ENCODE results near the gene IMPA2. TPM values are rescaled to one million over a fixed set of nuclear protein-coding genes. Genes with fewer than 3 reads are reported as not detected.

Gene IMPA2
- total RNA-seq, 2 donors from 2014 or later = 19.2 to 20.2 TPM

GRCh38 chr18:12009581-12010140, 28.4 kb downstream of the IMPA2 start:
- H3K9me3 Mint-ChIP-seq = no peaks in the 10 kb centered on the region
- H3K4me1 Mint-ChIP-seq (ENCODE audit: low read depth) = no peaks in the 10 kb centered on the region
- no peaks in the 10 kb centered on the region for H3K36me3 Mint-ChIP-seq (ENCODE audit: insufficient read depth in 2 of 2)
- no peak overlapping the region for H3K4me3 Mint-ChIP-seq
- H3K27me3 Mint-ChIP-seq (ENCODE audit: low read depth) = no peaks in the 10 kb centered on the region
- H3K27ac Mint-ChIP-seq = no peak overlapping the region
- ATAC-seq (replicated peaks in 1 of 2) = no peak
- no peak for DNase-seq

- Mint-ChIP-seq H3K9me3 (no peaks in the 10 kb centered on the region), H3K27ac (no peak overlapping the region), H3K27me3 (ENCODE audit: low read depth) (no peaks in the 10 kb centered on the region), H3K4me1 (ENCODE audit: low read depth) (no peaks in the 10 kb centered on the region), H3K36me3 (ENCODE audit: insufficient read depth in 2 of 2) (no peaks in the 10 kb centered on the region), H3K4me3 (no peak overlapping the region)
- DNase-seq (no peak), ATAC-seq (replicated peaks in 1 of 2) (no peak)
Measured at GRCh38 chr18:12010187-12010802, 29.0 kb downstream of the IMPA2 start.

GRCh38 chr18:12011199-12011956, 30.1 kb downstream of the IMPA2 start:
- ATAC-seq (replicated peaks in 1 of 2) = no peak

GRCh38 chr18:12011957-12012549, 30.7 kb downstream of the IMPA2 start:
- no peak for DNase-seq
- ATAC-seq (replicated peaks in 1 of 2) = no peak
- H3K4me3 Mint-ChIP-seq = no peak overlapping the region
- no peaks in the 10 kb centered on the region for H3K4me1 Mint-ChIP-seq (ENCODE audit: low read depth)
- H3K9me3 Mint-ChIP-seq = no peaks in the 10 kb centered on the region
- no peaks in the 10 kb centered on the region for H3K36me3 Mint-ChIP-seq (ENCODE audit: insufficient read depth in 2 of 2)
- H3K27me3 Mint-ChIP-seq (ENCODE audit: low read depth) = no peaks in the 10 kb centered on the region
- H3K27ac Mint-ChIP-seq = no peak overlapping the region

More at GRCh38 chr18:12011199-12011956, 30.1 kb downstream of the IMPA2 start:
- Mint-ChIP-seq H3K27me3 (ENCODE audit: low read depth) (no peaks in the 10 kb centered on the region), H3K9me3 (no peaks in the 10 kb centered on the region), H3K36me3 (ENCODE audit: insufficient read depth in 2 of 2) (no peaks in the 10 kb centered on the region), H3K27ac (no peak overlapping the region), H3K4me1 (ENCODE audit: low read depth) (no peaks in the 10 kb centered on the region), H3K4me3 (no peak overlapping the region)
- no peak for DNase-seq

- Mint-ChIP-seq H3K27ac (no peak overlapping the region), H3K4me3 (no peak overlapping the region), H3K4me1 (ENCODE audit: low read depth) (no peaks in the 10 kb centered on the region), H3K36me3 (ENCODE audit: insufficient read depth in 2 of 2) (no peaks in the 10 kb centered on the region), H3K27me3 (ENCODE audit: low read depth) (no peaks in the 10 kb centered on the region), H3K9me3 (no peaks in the 10 kb centered on the region)
- ATAC-seq (replicated peaks in 1 of 2) (no peak), DNase-seq (no peak)
Measured at GRCh38 chr18:12012697-12013096, 31.4 kb downstream of the IMPA2 start.

- H3K9me3 Mint-ChIP-seq = no peaks in the 10 kb centered on the region
- H3K4me1 Mint-ChIP-seq (ENCODE audit: low read depth) = no peaks in the 10 kb centered on the region
- no peak for ATAC-seq (replicated peaks in 1 of 2)
- H3K27ac Mint-ChIP-seq = no peak overlapping the region
- no peak overlapping the region for H3K4me3 Mint-ChIP-seq
- H3K36me3 Mint-ChIP-seq (ENCODE audit: insufficient read depth in 2 of 2) = peaks cover 0 to 2% of the 10 kb centered on the region in 2 donors
- H3K27me3 Mint-ChIP-seq (ENCODE audit: low read depth) = no peaks in the 10 kb centered on the region
- DNase-seq = no peak
Measured at GRCh38 chr18:12013186-12013916, 32.0 kb downstream of the IMPA2 start.

- ATAC-seq (replicated peaks in 1 of 2) (no peak), DNase-seq (no peak)
- no peak overlapping the region for H3K27ac Mint-ChIP-seq
- no peak overlapping the region for H3K4me3 Mint-ChIP-seq
- no peaks in the 10 kb centered on the region for H3K4me1 Mint-ChIP-seq (ENCODE audit: low read depth)
- peaks cover 0 to 2% of the 10 kb centered on the region in 2 donors for H3K36me3 Mint-ChIP-seq (ENCODE audit: insufficient read depth in 2 of 2)
- no peaks in the 10 kb centered on the region for H3K9me3 Mint-ChIP-seq
- no peaks in the 10 kb centered on the region for H3K27me3 Mint-ChIP-seq (ENCODE audit: low read depth)
Measured at GRCh38 chr18:12014086-12014485, 32.8 kb downstream of the IMPA2 start.

- Mint-ChIP-seq H3K4me3 (no peak overlapping the region), H3K36me3 (ENCODE audit: insufficient read depth in 2 of 2) (peaks cover 0 to 2% of the 10 kb centered on the region in 2 donors), H3K27ac (no peak overlapping the region), H3K9me3 (no peaks in the 10 kb centered on the region), H3K27me3 (ENCODE audit: low read depth) (no peaks in the 10 kb centered on the region), H3K4me1 (ENCODE audit: low read depth) (no peaks in the 10 kb centered on the region)
- ATAC-seq (replicated peaks in 1 of 2) (no peak), DNase-seq (no peak)
Measured at GRCh38 chr18:12014521-12015415, 33.5 kb downstream of the IMPA2 start.

GRCh38 chr18:12015416-12016062, 34.2 kb downstream of the IMPA2 start:
- H3K27me3 Mint-ChIP-seq (ENCODE audit: low read depth) = no peaks in the 10 kb centered on the region

GRCh38 chr18:12017081-12017480, 35.8 kb downstream of the IMPA2 start:
- H3K4me1 Mint-ChIP-seq (ENCODE audit: low read depth) = no peaks in the 10 kb centered on the region
- peaks cover 0 to 2% of the 10 kb centered on the region in 2 donors for H3K36me3 Mint-ChIP-seq (ENCODE audit: insufficient read depth in 2 of 2)
- H3K27ac Mint-ChIP-seq = no peak overlapping the region
- no peak for DNase-seq
- no peak for ATAC-seq (replicated peaks in 1 of 2)
- H3K27me3 Mint-ChIP-seq (ENCODE audit: low read depth) = no peaks in the 10 kb centered on the region
- H3K4me3 Mint-ChIP-seq = no peak overlapping the region
- no peaks in the 10 kb centered on the region for H3K9me3 Mint-ChIP-seq

More at GRCh38 chr18:12015416-12016062, 34.2 kb downstream of the IMPA2 start:
- H3K27ac Mint-ChIP-seq = no peak overlapping the region
- H3K4me3 Mint-ChIP-seq = no peak overlapping the region
- no peaks in the 10 kb centered on the region for H3K4me1 Mint-ChIP-seq (ENCODE audit: low read depth)
- DNase-seq = no peak
- no peak for ATAC-seq (replicated peaks in 1 of 2)
- H3K36me3 Mint-ChIP-seq (ENCODE audit: insufficient read depth in 2 of 2) = peaks cover 0 to 2% of the 10 kb centered on the region in 2 donors
- H3K9me3 Mint-ChIP-seq = no peaks in the 10 kb centered on the region

GRCh38 chr18:12018861-12019260, 37.6 kb downstream of the IMPA2 start:
- Mint-ChIP-seq H3K4me3 (no peak overlapping the region), H3K4me1 (ENCODE audit: low read depth) (no peaks in the 10 kb centered on the region), H3K27me3 (ENCODE audit: low read depth) (no peaks in the 10 kb centered on the region), H3K27ac (no peak overlapping the region), H3K36me3 (ENCODE audit: insufficient read depth in 2 of 2) (peaks cover 0 to 2% of the 10 kb centered on the region in 2 donors), H3K9me3 (no peaks in the 10 kb centered on the region)
- ATAC-seq (replicated peaks in 1 of 2) (no peak), DNase-seq (no peak)

- DNase-seq (no peak), ATAC-seq (replicated peaks in 1 of 2) (no peak)
- Mint-ChIP-seq H3K27me3 (ENCODE audit: low read depth) (no peaks in the 10 kb centered on the region), H3K4me1 (ENCODE audit: low read depth) (no peaks in the 10 kb centered on the region), H3K36me3 (ENCODE audit: insufficient read depth in 2 of 2) (peaks cover 0 to 4% of the 10 kb centered on the region in 2 donors), H3K27ac (no peak overlapping the region), H3K4me3 (no peak overlapping the region), H3K9me3 (no peaks in the 10 kb centered on the region)
Measured at GRCh38 chr18:12021077-12021476, 39.8 kb downstream of the IMPA2 start.
